HepG2 (cell line): ENCODE measurements around the gene HSPA1A. TPM values are rescaled to one million over a fixed set of nuclear protein-coding genes. Genes with fewer than 3 reads are reported as not detected.

Experiments
- ASH2L ChIP-seq: fragments of 300-600, 200-600 bp; sonication (generic); IDR thresholded peaks from 2 replicates; pipeline ENCODE4 v1.7.0; 2017; ENCODE audit warnings: low read depth, mild to moderate bottlenecking, moderate library complexity, mixed read lengths, low read length; ENCODE audit not compliant: insufficient read length
- BCLAF1 ChIP-seq: fragments of 450-650 bp; IDR thresholded peaks from 2 replicates; pipeline ENCODE4 v1.6.1; 2017; ENCODE audit warnings: mild to moderate bottlenecking
- CHCHD3 ChIP-seq: sonication (generic); formaldehyde crosslinking; IDR thresholded peaks from 2 replicates; pipeline ENCODE4 v1.8.0; 2022; ENCODE audit warnings: mild to moderate bottlenecking, missing genetic modification reagents, moderate library complexity
- GLMP ChIP-seq: sonication (generic); formaldehyde crosslinking; IDR thresholded peaks from 2 replicates; pipeline ENCODE4 v1.9.0; 2021; ENCODE audit warnings: missing genetic modification reagents, mild to moderate bottlenecking, borderline replicate concordance
- GZF1 ChIP-seq: sonication (generic); formaldehyde crosslinking; IDR thresholded peaks from 2 replicates; pipeline ENCODE4 v1.5.1; 2020; ENCODE audit warnings: mild to moderate bottlenecking, missing genetic modification reagents
- HBP1 ChIP-seq: IDR thresholded peaks from 2 replicates; pipeline ENCODE4 v1.6.1; 2016; ENCODE audit warnings: low read depth, control low read depth
- HNF4G ChIP-seq, 2 experiments: sonication (generic) in 1 of 2; formaldehyde crosslinking in 1 of 2; IDR thresholded peaks; 2 replicates each; pipeline versions ENCODE4 v1.4.0 to v1.6.1; 2011 to 2020; ENCODE audit warnings: borderline replicate concordance in 2 of 2, low read depth in 2 of 2, mild to moderate bottlenecking in 2 of 2, low read length in 1 of 2, missing genetic modification reagents in 1 of 2, moderate library complexity in 1 of 2
- ISL2 ChIP-seq: sonication (generic); formaldehyde crosslinking; IDR thresholded peaks from 2 replicates; pipeline ENCODE4 v1.5.0; 2020; ENCODE audit warnings: missing genetic modification reagents
- KLF13 ChIP-seq: sonication (generic); formaldehyde crosslinking; IDR thresholded peaks from 2 replicates; pipeline ENCODE4 v1.4.0; 2020; ENCODE audit warnings: mild to moderate bottlenecking, missing genetic modification reagents
- MAFK ChIP-seq, 2 experiments: IDR thresholded peaks in 1 of 2; conservative IDR thresholded peaks in 1 of 2; 2 replicates each; pipeline ENCODE4 v1.6.1; 2011; ENCODE audit warnings: improper control_type of control experiment in 2 of 2, low read length in 2 of 2
- MZF1 ChIP-seq: sonication (generic); formaldehyde crosslinking; IDR thresholded peaks from 2 replicates; pipeline ENCODE4 v1.8.1; 2023; ENCODE audit warnings: mild to moderate bottlenecking, missing genetic modification reagents, borderline replicate concordance
- PAX8 ChIP-seq: sonication (generic); formaldehyde crosslinking; IDR thresholded peaks from 2 replicates; pipeline ENCODE4 v1.8.0; 2022; ENCODE audit warnings: mild to moderate bottlenecking, missing genetic modification reagents, borderline replicate concordance
- PHF20 ChIP-seq: sonication (generic); formaldehyde crosslinking; IDR thresholded peaks from 2 replicates; pipeline ENCODE4 v1.5.0; 2020; ENCODE audit warnings: mild to moderate bottlenecking, missing genetic modification reagents
- PLSCR1 ChIP-seq: sonication (generic); formaldehyde crosslinking; IDR thresholded peaks from 2 replicates; pipeline ENCODE4 v1.5.0; 2020; ENCODE audit warnings: missing genetic modification reagents, mild to moderate bottlenecking, borderline replicate concordance
- SSRP1 ChIP-seq: IDR thresholded peaks from 2 replicates; pipeline ENCODE4 v1.6.1; 2016; ENCODE audit warnings: control low read depth
- TCF12 ChIP-seq, 2 experiments: fragments of 450-650 bp in 1 of 2; sonication (generic) in 1 of 2; formaldehyde crosslinking in 1 of 2; IDR thresholded peaks; 2 replicates each; pipeline versions ENCODE4 v1.6.1 to v1.8.0; 2017 to 2022; ENCODE audit warnings: antibody characterized with exemption in 1 of 2, mild to moderate bottlenecking in 1 of 2, missing genetic modification reagents in 1 of 2, moderate library complexity in 1 of 2
- ZKSCAN8 ChIP-seq: IDR thresholded peaks from 2 replicates; pipeline ENCODE4 v1.6.1; 2016; ENCODE audit warnings: borderline replicate concordance, missing genetic modification reagents, missing compliant biosample characterization
- ZNF12 ChIP-seq: sonication (generic); formaldehyde crosslinking; IDR thresholded peaks from 2 replicates; pipeline ENCODE4 v1.5.0; 2020; ENCODE audit warnings: missing genetic modification reagents
- ZNF17 ChIP-seq: sonication (generic); formaldehyde crosslinking; IDR thresholded peaks from 2 replicates; pipeline ENCODE4 v1.5.0; 2020; ENCODE audit warnings: mild to moderate bottlenecking, missing genetic modification reagents
- ZNF44 ChIP-seq: sonication (generic); formaldehyde crosslinking; IDR thresholded peaks from 2 replicates; pipeline ENCODE4 v1.5.1; 2020; ENCODE audit warnings: mild to moderate bottlenecking, missing genetic modification reagents
- ZNF567 ChIP-seq: sonication (generic); formaldehyde crosslinking; IDR thresholded peaks from 2 replicates; pipeline ENCODE4 v1.8.1; 2023; ENCODE audit warnings: mild to moderate bottlenecking, missing genetic modification reagents, borderline replicate concordance
- ZNF883 ChIP-seq: sonication (generic); formaldehyde crosslinking; IDR thresholded peaks from 2 replicates; pipeline ENCODE4 v1.5.1; 2020; ENCODE audit warnings: mild to moderate bottlenecking, missing genetic modification reagents; ENCODE audit errors: not compliant biosample characterization
- polyA plus RNA-seq, 8 experiments: library from polyadenylated mRNA; depleted of rRNA in 3 of 8; stranded (reverse) in 7 of 8; unstranded in 1 of 8; fragments of >200 nt; fragmentation: Illumina TruSeq in 4 of 8; extraction: Trizol in 4 of 8; gene quantifications; 2 replicates each; pipeline versions ENCODE4 v1.2.1 to v1.2.3, GENCODE V29; 2011 to 2016; ENCODE audit warnings: low read depth in 4 of 8, missing spikeins in 1 of 8, mixed read lengths in 1 of 8; ENCODE audit not compliant: insufficient read depth in 1 of 8
- total RNA-seq, 5 experiments: library from RNA; depleted of rRNA; stranded (reverse); fragments of >200 nt; fragmentation: Illumina TruSeq; extraction: Trizol; gene quantifications; 2 replicates each; pipeline ENCODE4 v1.2.3, GENCODE V29; 2016; ENCODE audit warnings: low read depth in 1 of 5

Gene HSPA1A
- total and polyA plus RNA-seq, 2 of the 13 experiments (the other 11 are each of a cell fraction or from before 2014, with no cell fraction given), result 44.5 to 85.0 TPM

- no peak for TF ChIP-seq PLSCR1 (CRISPR knock-in tag)
- no peak for TF ChIP-seq ZNF17 (CRISPR knock-in tag)
- TF ChIP-seq SSRP1 (CRISPR knock-in tag), result no peak
- TF ChIP-seq TCF12 (IDR thresholded peaks at IDR 0.05), result no peak
- no peak for TF ChIP-seq TCF12 (CRISPR knock-in tag; IDR thresholded peaks at IDR 0.05)
- TF ChIP-seq MAFK (conservative IDR thresholded peaks at IDR 0.05 in 1 of 2, IDR thresholded peaks at IDR 0.05 in 1 of 2; ENCODE audit: low read length in 2 of 2), result 0 out of 4 replicates have a peak, but pooled peaks of 1 of the 2 experiments have one; percentile 0
- peak; percentile 69; the same call in 1 of the 2 replicates for TF ChIP-seq ZNF12 (CRISPR knock-in tag)
- TF ChIP-seq ZNF44 (CRISPR knock-in tag), result no peak
- TF ChIP-seq KLF13 (CRISPR knock-in tag), result no peak
- TF ChIP-seq MZF1 (CRISPR knock-in tag), result no peak
- peak; percentile 88 for TF ChIP-seq ASH2L
- TF ChIP-seq ZKSCAN8 (CRISPR knock-in tag), result no peak
- no peak for TF ChIP-seq CHCHD3
- peak; percentile 99 for TF ChIP-seq HNF4G (IDR thresholded peaks at IDR 0.05; ENCODE audit: borderline replicate concordance, low read depth, low read length)
- TF ChIP-seq HNF4G (CRISPR knock-in tag; IDR thresholded peaks at IDR 0.05; ENCODE audit: borderline replicate concordance, low read depth), result peak; percentile 97
- TF ChIP-seq PHF20 (CRISPR knock-in tag), result peak; percentile 62
- no peak for TF ChIP-seq BCLAF1
- TF ChIP-seq HBP1, result peak; percentile 82; the same call in 1 of the 2 replicates
- TF ChIP-seq GZF1 (CRISPR knock-in tag), result peak; percentile 71; the same call in 1 of the 2 replicates
- peak; percentile 68 for TF ChIP-seq ZNF883 (CRISPR knock-in tag)
- TF ChIP-seq PAX8 (CRISPR knock-in tag), result no peak; the same call in 1 of the 2 replicates
- no peak for TF ChIP-seq GLMP (CRISPR knock-in tag)
- peak; percentile 89 for TF ChIP-seq ISL2
- 0 out of 2 replicates have a peak, but pooled peaks have one; percentile 8 for TF ChIP-seq ZNF567 (CRISPR knock-in tag)
These were observed 50.1 kb downstream of the HSPA1A start (continued) for GRCh38 chr6:31865205-31866118.
